ENCODE results near the gene MEGF11. TPM values are rescaled to one million over a fixed set of nuclear protein-coding genes. Genes with fewer than 3 reads are reported as not detected.

MEGF11 gene
- total RNA-seq, 4 donors from 2014 or later: 0.20 TPM; not detected in 3

DNA sequence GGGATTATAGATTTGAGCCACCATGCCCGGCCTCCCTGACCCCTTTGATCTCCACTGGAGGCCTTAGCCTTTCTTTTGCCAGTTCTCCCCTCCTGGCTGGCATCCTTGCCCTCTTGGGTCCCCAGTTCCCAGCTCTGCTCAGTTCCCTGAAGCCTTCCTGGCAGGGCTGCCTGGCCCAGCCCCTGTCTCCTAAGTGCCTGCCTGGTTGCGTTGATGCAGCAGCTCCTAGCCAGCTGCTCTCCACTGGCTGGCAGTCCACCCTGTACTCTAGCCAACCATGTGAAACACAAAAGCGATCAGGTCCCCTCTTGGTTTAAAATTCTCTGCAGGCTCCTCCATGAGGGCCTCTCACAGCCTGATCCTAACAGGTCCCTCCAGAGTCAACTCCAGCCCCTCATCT is 199.6 kb downstream of the MEGF11 start:
- Histone ChIP-seq H3K27me3 (no peaks in the 10 kb centered on the region), H3K27ac (no peak overlapping the region), H3K36me3 (no peaks in the 10 kb centered on the region), H3K4me3 (replicated peaks in 1 of 3) (no peak overlapping the region), H3K9me3 (no peaks in the 10 kb centered on the region), H3K4me1 (no peaks in the 10 kb centered on the region)
- intact Hi-C loops (cut with DNase I): no loop called here
- no peak for DNase-seq
- 74 to 78% methylated on average over 3 of the region's 3 CpGs for WGBS, 2 donors
- no peak for TF ChIP-seq POLR2A (IDR thresholded peaks at IDR 0.05)
- TF ChIP-seq, protein P1, sequence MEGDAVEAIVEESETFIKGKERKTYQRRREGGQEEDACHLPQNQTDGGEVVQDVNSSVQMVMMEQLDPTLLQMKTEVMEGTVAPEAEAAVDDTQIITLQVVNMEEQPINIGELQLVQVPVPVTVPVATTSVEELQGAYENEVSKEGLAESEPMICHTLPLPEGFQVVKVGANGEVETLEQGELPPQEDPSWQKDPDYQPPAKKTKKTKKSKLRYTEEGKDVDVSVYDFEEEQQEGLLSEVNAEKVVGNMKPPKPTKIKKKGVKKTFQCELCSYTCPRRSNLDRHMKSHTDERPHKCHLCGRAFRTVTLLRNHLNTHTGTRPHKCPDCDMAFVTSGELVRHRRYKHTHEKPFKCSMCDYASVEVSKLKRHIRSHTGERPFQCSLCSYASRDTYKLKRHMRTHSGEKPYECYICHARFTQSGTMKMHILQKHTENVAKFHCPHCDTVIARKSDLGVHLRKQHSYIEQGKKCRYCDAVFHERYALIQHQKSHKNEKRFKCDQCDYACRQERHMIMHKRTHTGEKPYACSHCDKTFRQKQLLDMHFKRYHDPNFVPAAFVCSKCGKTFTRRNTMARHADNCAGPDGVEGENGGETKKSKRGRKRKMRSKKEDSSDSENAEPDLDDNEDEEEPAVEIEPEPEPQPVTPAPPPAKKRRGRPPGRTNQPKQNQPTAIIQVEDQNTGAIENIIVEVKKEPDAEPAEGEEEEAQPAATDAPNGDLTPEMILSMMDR (IDR thresholded peaks at IDR 0.05): no peak

DNA sequence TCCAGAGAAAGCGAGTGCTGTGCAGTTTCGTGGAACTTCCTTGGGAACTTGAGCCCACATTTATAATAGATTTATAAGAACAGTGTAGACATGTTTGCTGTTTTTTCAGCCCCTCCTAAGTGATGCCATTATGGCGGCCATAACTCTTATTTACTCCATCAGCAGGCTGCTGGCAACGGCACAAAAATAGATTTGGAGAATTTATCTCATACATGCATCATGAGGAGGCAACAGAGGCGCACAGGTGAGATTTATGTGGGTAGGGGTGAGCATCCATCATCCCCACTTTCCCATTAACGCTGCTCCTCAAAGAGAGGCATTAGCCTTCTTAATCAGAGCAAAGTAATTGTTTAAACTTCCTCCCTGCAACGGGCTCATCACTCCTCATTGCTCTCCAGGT is 201.7 kb downstream of the MEGF11 start:
- Histone ChIP-seq H3K27me3 (no peaks in the 10 kb centered on the region), H3K9me3 (no peaks in the 10 kb centered on the region), H3K4me3 (replicated peaks in 1 of 3) (no peak overlapping the region), H3K27ac (no peak overlapping the region), H3K36me3 (no peaks in the 10 kb centered on the region), H3K4me1 (no peaks in the 10 kb centered on the region)
- WGBS, 2 donors: 77 to 80% methylated on average over 7 of the region's 7 CpGs
- intact Hi-C loops (cut with DNase I): no loop called here
- DNase-seq: no peak
- TF ChIP-seq, protein P1 (IDR thresholded peaks at IDR 0.05): no peak
- TF ChIP-seq POLR2A (IDR thresholded peaks at IDR 0.05): no peak

DNA sequence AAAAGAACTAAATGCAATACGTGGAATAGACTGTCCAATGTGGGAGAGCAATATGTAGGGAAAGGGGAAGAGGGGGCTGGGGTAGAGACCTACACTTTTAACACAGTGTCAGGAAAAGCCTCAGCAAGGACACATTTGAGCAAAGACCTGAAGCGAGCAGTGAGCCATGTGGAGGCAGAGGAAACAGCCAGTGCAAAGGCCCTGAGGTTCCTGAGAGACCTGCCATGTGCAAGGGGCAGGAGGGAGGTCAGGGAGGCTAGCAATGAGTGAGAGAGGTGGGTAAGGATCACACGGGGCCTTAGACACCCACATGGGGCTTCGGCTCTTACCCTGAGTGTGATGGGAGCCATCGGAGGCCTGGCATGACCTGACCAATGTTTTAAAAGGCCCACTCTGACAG is 203.3 kb downstream of the MEGF11 start:
- Histone ChIP-seq H3K4me3 (replicated peaks in 1 of 3) (no peak overlapping the region), H3K36me3 (no peaks in the 10 kb centered on the region), H3K9me3 (no peaks in the 10 kb centered on the region), H3K4me1 (no peaks in the 10 kb centered on the region), H3K27ac (no peak overlapping the region), H3K27me3 (no peaks in the 10 kb centered on the region)
- WGBS, 2 donors: 90 to 91% methylated on average over 5 of the region's 5 CpGs
- intact Hi-C loops (cut with DNase I): no loop called here
- no peak for DNase-seq
- TF ChIP-seq POLR2A (IDR thresholded peaks at IDR 0.05): no peak
- TF ChIP-seq, protein P1 (IDR thresholded peaks at IDR 0.05): no peak

DNA sequence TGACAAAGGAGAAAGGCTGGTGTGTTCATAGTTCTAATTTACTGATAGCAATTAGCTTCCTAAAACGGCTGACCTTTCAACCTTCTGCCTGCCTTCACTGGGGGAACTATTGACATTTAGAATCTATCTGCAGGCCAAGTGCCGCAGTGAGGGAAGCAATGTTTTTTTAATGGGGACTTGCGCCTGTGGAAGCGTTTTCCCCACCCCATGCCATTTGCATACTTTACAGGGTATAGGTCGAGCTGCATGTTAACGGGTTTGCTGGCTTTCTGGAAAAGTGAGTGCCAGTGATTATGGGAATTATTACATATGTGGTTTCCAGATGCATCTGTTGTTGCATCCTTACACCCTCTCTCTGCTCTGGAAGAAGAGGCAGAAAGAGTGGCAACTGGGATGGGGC is 204.2 kb downstream of the MEGF11 start:
- no peak overlapping the region for H3K27ac ChIP-seq
- H3K36me3 ChIP-seq: no peaks in the 10 kb centered on the region
- 65 to 67% methylated on average over 6 of the region's 6 CpGs for WGBS, 2 donors
- no peak for DNase-seq
- intact Hi-C loops (cut with DNase I): no loop called here
- H3K27me3 ChIP-seq: no peaks in the 10 kb centered on the region
- H3K4me1 ChIP-seq: no peaks in the 10 kb centered on the region
- TF ChIP-seq POLR2A (IDR thresholded peaks at IDR 0.05): no peak
- TF ChIP-seq, protein P1 (IDR thresholded peaks at IDR 0.05): no peak
- H3K9me3 ChIP-seq: no peaks in the 10 kb centered on the region
- H3K4me3 ChIP-seq (replicated peaks in 1 of 3): no peak overlapping the region

DNA sequence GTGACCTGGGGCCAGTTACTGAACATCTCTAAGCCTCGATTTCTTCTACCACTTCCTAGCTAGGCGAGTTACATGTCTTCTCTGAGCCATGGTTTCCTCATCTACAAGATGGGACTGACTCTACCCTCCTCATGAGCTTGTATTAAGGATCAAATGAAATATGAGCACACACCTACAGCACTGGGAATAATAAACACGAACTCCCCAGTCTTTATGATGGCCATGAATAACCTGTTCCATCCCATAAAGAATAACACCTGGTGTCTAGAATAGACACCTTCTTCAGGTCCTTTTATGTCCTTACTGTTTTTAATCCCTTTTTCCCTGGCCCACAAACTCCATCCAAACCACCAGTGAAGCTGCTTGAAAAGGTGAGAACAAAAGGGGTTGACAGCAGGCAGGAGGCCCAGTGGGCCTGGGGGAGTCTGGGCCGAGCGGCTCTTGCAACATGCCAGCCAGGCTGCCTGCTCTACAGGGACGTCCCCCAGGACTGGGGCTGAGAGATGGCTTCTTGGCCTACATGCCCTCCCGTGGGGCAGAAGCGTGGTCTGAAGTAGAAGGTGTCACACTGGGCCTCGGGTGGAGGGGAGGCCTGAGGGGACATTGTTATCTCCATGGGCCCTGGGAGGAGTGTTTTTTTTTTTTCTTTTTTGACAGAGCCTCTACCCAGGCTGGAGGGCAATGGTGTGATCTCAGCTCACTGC is 206.1 kb downstream of the MEGF11 start:
- WGBS, 2 donors: 79 to 85% methylated on average over 9 of the region's 9 CpGs
- Histone ChIP-seq H3K36me3 (no peaks in the 10 kb centered on the region), H3K9me3 (no peaks in the 10 kb centered on the region), H3K4me1 (no peaks in the 10 kb centered on the region), H3K4me3 (replicated peaks in 1 of 3) (no peak overlapping the region), H3K27ac (no peak overlapping the region), H3K27me3 (no peaks in the 10 kb centered on the region)
- intact Hi-C loops (cut with DNase I): no loop called here
- DNase-seq: no peak
- TF ChIP-seq POLR2A (IDR thresholded peaks at IDR 0.05): no peak
- TF ChIP-seq, protein P1 (IDR thresholded peaks at IDR 0.05): no peak
